Lung (tissue), 12 donors: ENCODE data around the gene STPG3. TPM values are rescaled to one million over a fixed set of nuclear protein-coding genes. Genes with fewer than 3 reads are reported as not detected.
A peak's percentile ranks its signal among the peaks of the same experiment; 100 is the strongest.
"Not testable (repeated sequence)": the region's sequence is repeated elsewhere in the genome, so short reads cannot be mapped to it uniquely, and the experiment has no call there.

Experiments
- ATAC-seq: fragments of 200-7000 bp; cut with Tn5 transposase; one replicate; pipeline ENCODE4 v1.9.1; 2020; ENCODE audit warnings: moderate number of reproducible peaks; ENCODE audit not compliant: insufficient read depth, low FRiP score
- DNase-seq, 3 donors: peaks; one replicate each; pipeline ENCODE4 v3.0.0-alpha.2; 2013 to 2017
- H3K27ac ChIP-seq, 2 donors: one replicate each; pipeline ENCODE4 v1.5.1; 2013; ENCODE audit warnings: mild to moderate bottlenecking in 2 of 2, moderate library complexity in 2 of 2, control low read depth in 1 of 2, inconsistent platforms in 1 of 2, low read depth in 1 of 2, low read length in 1 of 2
- H3K27me3 ChIP-seq, 3 donors: one replicate each; pipeline ENCODE4 v1.5.1; 2013; ENCODE audit warnings: low read length in 2 of 3; ENCODE audit not compliant: control insufficient read depth in 3 of 3, insufficient read depth in 3 of 3
- H3K36me3 ChIP-seq, 4 donors: one replicate each; pipeline ENCODE4 v1.5.1; 2013; ENCODE audit warnings: low read length in 4 of 4, mild to moderate bottlenecking in 1 of 4, moderate library complexity in 1 of 4; ENCODE audit not compliant: control insufficient read depth in 4 of 4, insufficient read depth in 4 of 4
- H3K4me1 ChIP-seq, 5 donors: one replicate each; pipeline ENCODE4 v1.5.1; 2013; ENCODE audit warnings: low read length in 5 of 5, mild to moderate bottlenecking in 2 of 5, moderate library complexity in 1 of 5; ENCODE audit not compliant: control insufficient read depth in 5 of 5, insufficient read depth in 5 of 5
- H3K4me3 ChIP-seq: one replicate; pipeline ENCODE4 v1.5.1; 2013; ENCODE audit warnings: mild to moderate bottlenecking, control low read depth, moderate library complexity
- H3K9ac ChIP-seq, 2 donors: one replicate each; pipeline ENCODE4 v1.5.1; 2013; ENCODE audit warnings: low read length in 2 of 2, control low read depth in 1 of 2; ENCODE audit not compliant: insufficient read depth in 1 of 2
- H3K9me3 ChIP-seq, 4 donors: one replicate each; pipeline ENCODE4 v1.5.1; 2013; ENCODE audit warnings: low read length in 3 of 4, mild to moderate bottlenecking in 1 of 4, moderate library complexity in 1 of 4; ENCODE audit not compliant: control insufficient read depth in 4 of 4, insufficient read depth in 3 of 4
- CTCF ChIP-seq: IDR thresholded peaks from 2 replicates; pipeline ENCODE4 v1.5.1; 2012; ENCODE audit warnings: mild to moderate bottlenecking; ENCODE audit errors: control extremely low read depth, extremely low read depth
- WGBS, 2 donors: extraction: QIAGEN DNeasy Blood & Tissue Kit; methylation state at CpG; one replicate each; pipeline ENCODE4 v1.1.7; 2013; 5-methylcytosine and 5-hydroxymethylcytosine counted together
- polyA plus RNA-seq, 2 donors: library from polyadenylated mRNA; stranded (reverse); fragments of 200-250 nt; gene quantifications; one replicate each; pipeline ENCODE4 v1.2.1, GENCODE V29; 2013
- total RNA-seq, 2 donors: library from RNA; depleted of rRNA in 1 of 2; stranded (reverse); fragments of >200 nt in 1 of 2; gene quantifications; one replicate each; pipeline ENCODE4 v1.2.1, GENCODE V29; 2014 to 2021
- donor health status: control.
- donor health status: control.
- donor health status: Bipolar disorder and iron deficiency.
- donor health status: healthy.
- donor health status: DM: yes; HTN: yes; CAD: no.

Gene STPG3
- total and polyA plus RNA-seq, 4 donors: 0.18 TPM; not detected in 3

- TF ChIP-seq CTCF: peak; percentile 99
- DNase-seq (peak; percentile 79 to 91 (median 83)), ATAC-seq (peak; percentile 50)
- no peak overlapping the region for H3K27ac ChIP-seq
- no peaks in the 10 kb centered on the region for H3K9me3 ChIP-seq
- H3K9ac ChIP-seq: no peak overlapping the region
- 4 to 9% methylated on average over 30 to 31 of the region's 31 CpGs for WGBS, 2 donors
- H3K4me1 ChIP-seq: peaks cover 0 to 14% (median 8%) of the 10 kb centered on the region in 5 donors
- H3K27me3 ChIP-seq: no peaks in the 10 kb centered on the region
- no peak overlapping the region for H3K4me3 ChIP-seq
- H3K36me3 ChIP-seq: no peaks in the 10 kb centered on the region
These were observed 14.7 kb upstream of the STPG3 start for GRCh38 chr9:137236238-137236935.

GRCh38 chr9:137236936-137237421, 14.1 kb upstream of the STPG3 start:
- peaks cover 0 to 15% (median 8%) of the 10 kb centered on the region in 5 donors for H3K4me1 ChIP-seq
- H3K9me3 ChIP-seq: no peaks in the 10 kb centered on the region
- 16 to 40% methylated on average over 11 of the region's 11 CpGs for WGBS, 2 donors
- no peaks in the 10 kb centered on the region for H3K27me3 ChIP-seq
- TF ChIP-seq CTCF: no peak
- peaks cover 0 to under 1% (median 0%) of the 10 kb centered on the region in 4 donors for H3K36me3 ChIP-seq
- ATAC-seq (no peak), DNase-seq (no peak)
- H3K27ac ChIP-seq: no peak overlapping the region
- H3K9ac ChIP-seq: no peak overlapping the region
- no peak overlapping the region for H3K4me3 ChIP-seq

- Histone ChIP-seq H3K4me1 (peaks cover 0 to 26% (median 9%) of the 10 kb centered on the region in 5 donors), H3K9me3 (no peaks in the 10 kb centered on the region), H3K36me3 (peaks cover 0 to 11% (median 6%) of the 10 kb centered on the region in 4 donors), H3K27ac (no peak overlapping the region), H3K4me3 (no peak overlapping the region), H3K27me3 (no peaks in the 10 kb centered on the region), H3K9ac (no peak overlapping the region)
- WGBS, 2 donors: 82 to 83% methylated on average over 13 of the region's 13 CpGs
- DNase-seq: no peak
- no peak for TF ChIP-seq CTCF
- ATAC-seq: no peak
These were observed 13.0 kb upstream of the STPG3 start for GRCh38 chr9:137237759-137238726.

- not testable (repeated sequence) for DNase-seq, H3K27me3 ChIP-seq, H3K9me3 ChIP-seq, ATAC-seq
- Histone ChIP-seq H3K4me1 (peaks cover 0 to 27% (median 9%) of the 10 kb centered on the region in 5 donors), H3K4me3 (peak overlapping the region; percentile 47), H3K36me3 (peaks cover 0 to 20% (median 12%) of the 10 kb centered on the region in 4 donors), H3K9ac (peak overlapping the region in 1 of 2 donors; percentile 53), H3K27ac (peak overlapping the region; percentile 97)
- WGBS, 2 donors: 50 to 51% methylated on average over 27 of the region's 27 CpGs
These were observed 11.4 kb upstream of the STPG3 start for GRCh38 chr9:137239541-137240200.
